IMR-90 (cell line): ENCODE results near the gene RRP7A. TPM values are rescaled to one million over a fixed set of nuclear protein-coding genes. Genes with fewer than 3 reads are reported as not detected.

Experiments used
- ATAC-seq: fragments of 200-7000 bp; cut with Tn5 transposase; 2 replicates; pipeline ENCODE4 v1.9.1; 2020; ENCODE audit warnings: low read depth, mild to moderate bottlenecking, moderate library complexity
- BruUV-seq: library from RNA; stranded (reverse); fragments of 400-500 nt; replicated peaks from 2 replicates; lab custom pipeline; 2021; lab: Mats Ljungman, UMichigan
- CTCF ChIA-PET: fragments of 300-600 bp; formaldehyde crosslinking; extraction: SDS; loops from one replicate; lab custom pipeline; 2021; ENCODE audit warnings: antibody characterized with exemption; lab: Yijun Ruan, JAX
- POLR2A ChIA-PET: fragments of 300-600 bp; sonication (Branson Sonifier 250); formaldehyde crosslinking; loops from one replicate; lab custom pipeline; 2022; ENCODE audit warnings: antibody characterized with exemption; ENCODE audit not compliant: unreplicated experiment; lab: Charles Lee
- DNase-seq: peaks from one replicate; pipeline ENCODE4 v3.0.0; 2013
- H2AFZ ChIP-seq: replicated peaks from 2 replicates; pipeline ENCODE3; 2013; ENCODE audit warnings: low read length, mild to moderate bottlenecking; ENCODE audit not compliant: poor library complexity
- H2AK5ac ChIP-seq: 2 replicates; pipeline ENCODE4 v1.6.1; 2013; ENCODE audit warnings: low read depth, low read length, inconsistent platforms
- H2AK9ac ChIP-seq: replicated peaks from 2 replicates; pipeline ENCODE3; 2013; ENCODE audit warnings: mild to moderate bottlenecking, low read depth, low read length, moderate library complexity; ENCODE audit not compliant: poor library complexity
- H2BK120ac ChIP-seq: 2 replicates; pipeline ENCODE4 v1.6.1; 2013; ENCODE audit warnings: low read depth, low read length, inconsistent platforms
- H2BK15ac ChIP-seq: 3 replicates; pipeline ENCODE4 v1.6.1; 2013; ENCODE audit warnings: low read depth, low read length, inconsistent platforms
- H2BK20ac ChIP-seq: 2 replicates; pipeline ENCODE4 v1.6.1; 2013; ENCODE audit warnings: low read depth, mild to moderate bottlenecking, inconsistent platforms, low read length, moderate library complexity
- H2BK5ac ChIP-seq: 2 replicates; pipeline ENCODE4 v1.6.1; 2013; ENCODE audit warnings: mild to moderate bottlenecking, low read depth, low read length, inconsistent platforms; ENCODE audit not compliant: poor library complexity, severe bottlenecking
- H3K14ac ChIP-seq: replicated peaks from 2 replicates; pipeline ENCODE4 v1.6.1; 2013; ENCODE audit warnings: low read depth, low read length, inconsistent platforms
- H3K18ac ChIP-seq: 2 replicates; pipeline ENCODE4 v1.6.1; 2013; ENCODE audit warnings: low read depth, low read length, control low read depth
- H3K23ac ChIP-seq: 2 replicates; pipeline ENCODE4 v1.6.1; 2013; ENCODE audit warnings: low read depth, low read length, inconsistent platforms
- H3K27ac ChIP-seq: 2 replicates; pipeline ENCODE4 v1.5.1; 2013; ENCODE audit warnings: mild to moderate bottlenecking, control low read depth, low read length; ENCODE audit not compliant: insufficient read depth
- H3K27me3 ChIP-seq: 2 replicates; pipeline ENCODE4 v1.6.1; 2013; ENCODE audit warnings: low read length; ENCODE audit not compliant: control insufficient read depth, insufficient read depth
- H3K36me3 ChIP-seq: 2 replicates; pipeline ENCODE4 v1.6.1; 2013; ENCODE audit warnings: low read length, mixed read lengths; ENCODE audit not compliant: control insufficient read depth, insufficient read depth
- H3K4ac ChIP-seq: 2 replicates; pipeline ENCODE4 v1.6.1; 2013; ENCODE audit warnings: low read depth, low read length, inconsistent platforms
- H3K4me1 ChIP-seq: 2 replicates; pipeline ENCODE4 v1.6.1; 2013; ENCODE audit warnings: low read length, mixed read lengths; ENCODE audit not compliant: control insufficient read depth, insufficient read depth
- H3K4me2 ChIP-seq: 2 replicates; pipeline ENCODE4 v1.6.1; 2013; ENCODE audit warnings: low read depth, mild to moderate bottlenecking, control low read depth, low read length, moderate library complexity
- H3K4me3 ChIP-seq: 2 replicates; pipeline ENCODE4 v1.5.1; 2013; ENCODE audit warnings: low read depth, mild to moderate bottlenecking, control low read depth, low read length, moderate library complexity; ENCODE audit not compliant: insufficient read depth
- H3K56ac ChIP-seq: 2 replicates; pipeline ENCODE4 v1.6.1; 2013; ENCODE audit warnings: low read length, inconsistent platforms; ENCODE audit not compliant: insufficient read depth; ENCODE audit errors: extremely low read depth
- H3K79me1 ChIP-seq, 2 experiments: 2 replicates each; pipeline ENCODE4 v1.6.1; 2013; ENCODE audit warnings: low read length in 2 of 2, inconsistent platforms in 1 of 2, low read depth in 1 of 2
- H3K9ac ChIP-seq: 2 replicates; pipeline ENCODE4 v1.6.1; 2013; ENCODE audit warnings: low read depth, low read length, control low read depth
- H3K9me1 ChIP-seq: 2 replicates; pipeline ENCODE4 v1.6.1; 2013; ENCODE audit warnings: low read length, inconsistent platforms; ENCODE audit not compliant: insufficient read depth
- H3K9me3 ChIP-seq: 2 replicates; pipeline ENCODE4 v1.6.1; 2013; ENCODE audit warnings: low read length; ENCODE audit not compliant: control insufficient read depth, insufficient read depth
- H4K20me1 ChIP-seq: 2 replicates; pipeline ENCODE4 v1.6.1; 2013; ENCODE audit warnings: low read length, inconsistent platforms; ENCODE audit not compliant: insufficient read depth
- H4K5ac ChIP-seq: 2 replicates; pipeline ENCODE4 v1.6.1; 2013; ENCODE audit warnings: mild to moderate bottlenecking, low read depth, low read length, control low read depth
- H4K8ac ChIP-seq, 2 experiments: 2 replicates each; pipeline ENCODE4 v1.6.1; 2013; ENCODE audit warnings: low read depth in 2 of 2, low read length in 2 of 2, control low read depth in 1 of 2, inconsistent platforms in 1 of 2
- H4K91ac ChIP-seq: 2 replicates; pipeline ENCODE4 v1.6.1; 2013; ENCODE audit warnings: low read depth, low read length, inconsistent platforms; ENCODE audit not compliant: insufficient read depth
- BHLHE40 ChIP-seq: fragments of 150-350 bp; IDR thresholded peaks from 2 replicates; pipeline ENCODE4 v1.6.1; 2016; ENCODE audit warnings: mild to moderate bottlenecking, low read depth, low read length
- CEBPB ChIP-seq: IDR thresholded peaks from 2 replicates; pipeline ENCODE4 v1.6.1; 2012; ENCODE audit warnings: low read depth, low read length, improper control_type of control experiment
- CTCF ChIP-seq: conservative IDR thresholded peaks from 2 replicates; pipeline ENCODE4 v1.5.1; 2012; ENCODE audit warnings: mild to moderate bottlenecking, low read depth, low read length, improper control_type of control experiment
- ELK1 ChIP-seq: fragments of 150-350 bp; IDR thresholded peaks from 2 replicates; pipeline ENCODE4 v1.6.1; 2016; ENCODE audit warnings: low read depth, mild to moderate bottlenecking, low read length, moderate library complexity, borderline replicate concordance
- FOS ChIP-seq: fragments of 150-350 bp; IDR thresholded peaks from 2 replicates; pipeline ENCODE4 v1.6.1; 2016; ENCODE audit warnings: low read depth, low read length
- MXI1 ChIP-seq: IDR thresholded peaks from 2 replicates; pipeline ENCODE4 v1.6.1; 2012; ENCODE audit warnings: low read depth, mild to moderate bottlenecking, low read length, moderate library complexity, borderline replicate concordance
- NFE2L2 ChIP-seq: fragments of 150-350 bp; IDR thresholded peaks from 2 replicates; pipeline ENCODE4 v1.6.1; 2016; ENCODE audit warnings: low read depth, mild to moderate bottlenecking, low read length
- POLR2A ChIP-seq: IDR thresholded peaks from 2 replicates; pipeline ENCODE4 v1.6.1; 2012; ENCODE audit warnings: mild to moderate bottlenecking, low read depth, low read length
- RAD21 ChIP-seq: IDR thresholded peaks from 2 replicates; pipeline ENCODE4 v1.6.1; 2012; ENCODE audit warnings: low read length, improper control_type of control experiment
- RFX5 ChIP-seq: IDR thresholded peaks from 2 replicates; pipeline ENCODE4 v1.8.0; 2012; ENCODE audit warnings: low read depth, mild to moderate bottlenecking, low read length, moderate library complexity
- USF2 ChIP-seq: fragments of 150-350 bp; IDR thresholded peaks from 2 replicates; pipeline ENCODE4 v1.6.1; 2017; ENCODE audit warnings: mild to moderate bottlenecking, antibody characterized with exemption, low read length, low read depth
- WGBS, 2 experiments: methylation state at CpG; one replicate each; pipeline versions ENCODE4 v1.1.5 to v1.1.7; 2013; ENCODE audit warnings: missing lambda C conversion rate in 2 of 2; ENCODE audit not compliant: insufficient read length in 1 of 2; ENCODE audit errors: extremely low coverage in 2 of 2; 5-methylcytosine and 5-hydroxymethylcytosine counted together
- dilution Hi-C: fragments of 300-500 bp; cut with HindIII; formaldehyde crosslinking; loops from one replicate; pipeline ENCODE4 v1.14.3; 2018; ENCODE audit warnings: low sequenced_read_pairs; ENCODE audit not compliant: unreplicated experiment
- in situ Hi-C: fragments of 300-500 bp; cut with MboI; formaldehyde crosslinking; loops from 3 replicates; pipeline ENCODE4 v1.14.3; 2019; ENCODE audit warnings: low sequenced_read_pairs, inconsistent platforms, mixed read lengths
- intact Hi-C: fragments of 100-400 bp; cut with micrococcal nuclease; formaldehyde crosslinking; loops from 2 replicates; pipeline ENCODE4 v1.10.0; 2022
- polyA plus RNA-seq, 3 experiments: library from polyadenylated mRNA; depleted of rRNA; stranded (reverse); fragments of >200 nt; gene quantifications; 2 replicates each; pipeline ENCODE4 v1.2.3, GENCODE V29; 2012; ENCODE audit warnings: low replicate concordance in 1 of 3
- total RNA-seq: library from RNA; depleted of rRNA; stranded (reverse); fragments of >200 nt; gene quantifications from 2 replicates; pipeline ENCODE4 v1.2.3, GENCODE V29; 2012

The RRP7A gene
- total and polyA plus RNA-seq, 2 of the 4 experiments (the other 2 are of a cell fraction): 25.5 to 29.2 TPM

GRCh38 chr22:42560381-42560780, 40.8 kb upstream of the RRP7A start:
- no peak overlapping the region for H3K4me3 ChIP-seq
- dilution Hi-C loops (no loop called here), in situ Hi-C loops (no loop called here), intact Hi-C loops (no loop called here)
- TF ChIP-seq BHLHE40 (no peak), CTCF (no peak), MXI1 (no peak), CEBPB (no peak), ELK1 (no peak), FOS (no peak), NFE2L2 (no peak), RAD21 (no peak), RFX5 (no peak), POLR2A (no peak), USF2 (no peak)
- H3K27ac ChIP-seq: no peak overlapping the region
- peaks cover 4% of the 10 kb centered on the region for H4K20me1 ChIP-seq
- H3K56ac ChIP-seq: no peak overlapping the region
- no peak overlapping the region for H2BK20ac ChIP-seq
- ChIA-PET CTCF (interaction anchor here (0.6 kb wide), 1 partner anchor 514 kb away, joined by 5 read pairs; no protein-coding TSS in a partner anchor), POLR2A (no interaction called here)
- no peak overlapping the region for H3K9ac ChIP-seq
- no peak overlapping the region for H2AK5ac ChIP-seq
- H4K91ac ChIP-seq: no peak overlapping the region
- DNase-seq: no peak
- H3K18ac ChIP-seq: no peak overlapping the region
- H3K79me1 ChIP-seq: no peaks in the 10 kb centered on the region
- no peak overlapping the region for H3K4ac ChIP-seq
- H2BK120ac ChIP-seq: no peak overlapping the region
- no TSS peak for BruUV-seq
- ATAC-seq: no peak
- no peak overlapping the region for H2AK9ac ChIP-seq
- peaks cover 2% of the 10 kb centered on the region; the same call in 1 of the 2 replicates for H3K4me1 ChIP-seq
- no peak overlapping the region for H3K23ac ChIP-seq
- WGBS, 2 experiments: 100% methylated on average over 1 of the region's 8 CpGs; no CpG with 5 or more reads in 1 of the 2 experiments
- H4K5ac ChIP-seq: no peak overlapping the region
- H3K14ac ChIP-seq: no peak overlapping the region
- no peaks in the 10 kb centered on the region for H3K9me3 ChIP-seq
- no peak overlapping the region for H3K4me2 ChIP-seq
- H4K8ac ChIP-seq: no peak overlapping the region
- H3K9me1 ChIP-seq: no peaks in the 10 kb centered on the region
- H2AFZ ChIP-seq: no peak overlapping the region
- H2BK15ac ChIP-seq: no peak overlapping the region
- H2BK5ac ChIP-seq: no peak overlapping the region
- no peaks in the 10 kb centered on the region for H3K27me3 ChIP-seq
- no peaks in the 10 kb centered on the region for H3K36me3 ChIP-seq
